HepG2 (cell line): Measurements from ENCODE around the gene NDUFAF5. TPM values are rescaled to one million over a fixed set of nuclear protein-coding genes. Genes with fewer than 3 reads are reported as not detected.
A peak's percentile ranks its signal among the peaks of the same experiment; 100 is the strongest.

Source experiments
- E2F5 ChIP-seq: sonication (generic); formaldehyde crosslinking; conservative IDR thresholded peaks from 2 replicates; pipeline ENCODE4 v1.4.0; 2020; ENCODE audit warnings: missing genetic modification reagents
- EEA1 ChIP-seq: sonication (generic); formaldehyde crosslinking; IDR thresholded peaks from 2 replicates; pipeline ENCODE4 v1.5.1; 2020; ENCODE audit warnings: mild to moderate bottlenecking, missing genetic modification reagents, borderline replicate concordance
- HMGXB4 ChIP-seq, 2 experiments: sonication (generic) in 1 of 2; formaldehyde crosslinking in 1 of 2; IDR thresholded peaks; 2 replicates each; pipeline versions ENCODE4 v1.4.0 to v1.6.1; 2018 to 2020; ENCODE audit warnings: missing genetic modification reagents in 2 of 2, borderline replicate concordance in 1 of 2, low read depth in 1 of 2, mild to moderate bottlenecking in 1 of 2, missing biosample characterization in 1 of 2
- IRF1 ChIP-seq: sonication (generic); formaldehyde crosslinking; IDR thresholded peaks from 2 replicates; pipeline ENCODE4 v1.4.0; 2020; ENCODE audit warnings: low read depth, mild to moderate bottlenecking, missing genetic modification reagents
- MEF2D ChIP-seq: sonication (generic); formaldehyde crosslinking; IDR thresholded peaks from 2 replicates; pipeline ENCODE4 v1.5.1; 2020; ENCODE audit warnings: mild to moderate bottlenecking, missing genetic modification reagents
- MTF2 ChIP-seq: sonication (generic); formaldehyde crosslinking; IDR thresholded peaks from 2 replicates; pipeline ENCODE4 v1.5.0; 2020; ENCODE audit warnings: missing genetic modification reagents, borderline replicate concordance
- NR2F1 ChIP-seq, 2 experiments: fragments of 450-650 bp in 1 of 2; formaldehyde crosslinking in 1 of 2; IDR thresholded peaks; 2 replicates each; pipeline versions ENCODE4 v1.5.0 to v1.6.1; 2016 to 2020; ENCODE audit warnings: mild to moderate bottlenecking in 1 of 2, missing compliant biosample characterization in 1 of 2, missing genetic modification reagents in 1 of 2, moderate library complexity in 1 of 2
- RAD21 ChIP-seq: fragments of 450-650 bp; formaldehyde crosslinking; IDR thresholded peaks from 2 replicates; pipeline ENCODE4 v1.5.0; 2020; ENCODE audit warnings: mild to moderate bottlenecking
- RBM22 ChIP-seq: fragments of 200-400 bp; formaldehyde crosslinking; optimal IDR thresholded peaks from 2 replicates; pipeline ENCODE3; 2017; ENCODE audit warnings: mild to moderate bottlenecking, low read length, moderate library complexity
- SOX5 ChIP-seq: IDR thresholded peaks from 2 replicates; pipeline ENCODE4 v1.6.1; 2016; ENCODE audit warnings: borderline replicate concordance
- ZBTB4 ChIP-seq: sonication (generic); formaldehyde crosslinking; IDR thresholded peaks from 2 replicates; pipeline ENCODE4 v1.4.0; 2020; ENCODE audit warnings: missing genetic modification reagents, mild to moderate bottlenecking, borderline replicate concordance
- ZNF224 ChIP-seq: sonication (generic); formaldehyde crosslinking; IDR thresholded peaks from 2 replicates; pipeline ENCODE4 v1.5.0; 2020; ENCODE audit warnings: mild to moderate bottlenecking, missing genetic modification reagents
- ZNF33A ChIP-seq: sonication (generic); formaldehyde crosslinking; IDR thresholded peaks from 2 replicates; pipeline ENCODE4 v1.5.1; 2020; ENCODE audit warnings: missing genetic modification reagents, mild to moderate bottlenecking, moderate library complexity, borderline replicate concordance
- ZNF446 ChIP-seq: sonication (generic); formaldehyde crosslinking; IDR thresholded peaks from 2 replicates; pipeline ENCODE4 v1.5.0; 2020; ENCODE audit warnings: mild to moderate bottlenecking, missing genetic modification reagents
- ZNF512 ChIP-seq: sonication (generic); formaldehyde crosslinking; IDR thresholded peaks from 2 replicates; pipeline ENCODE4 v1.4.0; 2020; ENCODE audit warnings: mild to moderate bottlenecking, missing genetic modification reagents
- ZNF777 ChIP-seq: sonication (generic); formaldehyde crosslinking; IDR thresholded peaks from 2 replicates; pipeline ENCODE4 v1.4.0; 2020; ENCODE audit warnings: missing genetic modification reagents
- ZNF800 ChIP-seq: sonication (generic); formaldehyde crosslinking; IDR thresholded peaks from 2 replicates; pipeline ENCODE4 v1.4.0; 2020; ENCODE audit warnings: missing genetic modification reagents
- polyA plus RNA-seq, 8 experiments: library from polyadenylated mRNA; depleted of rRNA in 3 of 8; stranded (reverse) in 7 of 8; unstranded in 1 of 8; fragments of >200 nt; fragmentation: Illumina TruSeq in 4 of 8; extraction: Trizol in 4 of 8; gene quantifications; 2 replicates each; pipeline versions ENCODE4 v1.2.1 to v1.2.3, GENCODE V29; 2011 to 2016; ENCODE audit warnings: low read depth in 4 of 8, missing spikeins in 1 of 8, mixed read lengths in 1 of 8; ENCODE audit not compliant: insufficient read depth in 1 of 8
- total RNA-seq, 5 experiments: library from RNA; depleted of rRNA; stranded (reverse); fragments of >200 nt; fragmentation: Illumina TruSeq; extraction: Trizol; gene quantifications; 2 replicates each; pipeline ENCODE4 v1.2.3, GENCODE V29; 2016; ENCODE audit warnings: low read depth in 1 of 5

The NDUFAF5 gene
- total and polyA plus RNA-seq, 2 of the 13 experiments (the other 11 are each of a cell fraction or from before 2014, with no cell fraction given), result 23.1 to 66.7 TPM

GRCh38 chr20:13819885-13820645 is 35.2 kb downstream of the NDUFAF5 start (continued):
- no peak for TF ChIP-seq ZNF224 (CRISPR knock-in tag)
- peak; percentile 35; the same call in 1 of the 2 replicates for TF ChIP-seq RAD21 (CRISPR knock-in tag)
- TF ChIP-seq IRF1, result no peak
- no peak for TF ChIP-seq SOX5
- TF ChIP-seq ZNF446 (CRISPR knock-in tag), result no peak
- TF ChIP-seq ZBTB4, result no peak
- 0 out of 4 replicates have a peak, but pooled peaks of 1 of the 2 experiments have one; percentile 34 for TF ChIP-seq NR2F1 (CRISPR knock-in tag; IDR thresholded peaks at IDR 0.05)
- peak; percentile 72 for TF ChIP-seq RBM22
- no peak for TF ChIP-seq EEA1 (CRISPR knock-in tag)
- TF ChIP-seq ZNF800 (CRISPR knock-in tag), result peak; percentile 46; the same call in 1 of the 2 replicates
- no peak for TF ChIP-seq HMGXB4 (CRISPR knock-in tag; IDR thresholded peaks at IDR 0.05; ENCODE audit: borderline replicate concordance in 1 of 2, low read depth in 1 of 2)
- no peak for TF ChIP-seq E2F5
- TF ChIP-seq MEF2D (CRISPR knock-in tag), result 0 out of 2 replicates have a peak, but pooled peaks have one; percentile 25
- TF ChIP-seq ZNF512, result no peak
- TF ChIP-seq ZNF777 (CRISPR knock-in tag), result no peak
- TF ChIP-seq ZNF33A, result peak; percentile 88; the same call in 1 of the 2 replicates
- TF ChIP-seq MTF2 (CRISPR knock-in tag), result no peak
